Common myeloid progenitor, CD34-positive (primary cell): ENCODE measurements around the gene DYNLT5. TPM values are rescaled to one million over a fixed set of nuclear protein-coding genes. Genes with fewer than 3 reads are reported as not detected.

ENCODE experiments used
- CTCF ChIA-PET: fragments of 350-600 bp; sonication (Branson Sonifier 250); formaldehyde crosslinking; loops from one replicate; lab custom pipeline; 2021; ENCODE audit warnings: antibody characterized with exemption; lab: Charles Lee
- POLR2A ChIA-PET: fragments of 350-600 bp; sonication (Branson Sonifier 250); formaldehyde crosslinking; loops from one replicate; lab custom pipeline; 2021; ENCODE audit warnings: antibody characterized with exemption; lab: Charles Lee
- DNase-seq, 3 donors: peaks; one replicate each; pipeline versions ENCODE4 v3.0.0 to v3.0.0-alpha.2; 2013
- H3K27ac ChIP-seq, 2 experiments: 1 replicate in 1 of 2; 2 replicates in 1 of 2; pipeline ENCODE4 v1.7.0; 2013; ENCODE audit warnings: inconsistent platforms in 2 of 2, low read length in 2 of 2, mild to moderate bottlenecking in 2 of 2, low read depth in 1 of 2, moderate library complexity in 1 of 2; ENCODE audit not compliant: severe bottlenecking in 2 of 2, insufficient read depth in 1 of 2, poor library complexity in 1 of 2
- H3K27me3 ChIP-seq, 5 experiments: replicated peaks in 2 of 5; 1 replicate in 3 of 5; 2 replicates in 2 of 5; pipeline versions ENCODE4 v1.6.1 to v1.7.0; 2013; ENCODE audit warnings: low read length in 4 of 5, mild to moderate bottlenecking in 2 of 5, moderate library complexity in 2 of 5, inconsistent platforms in 1 of 5; ENCODE audit not compliant: insufficient read depth in 5 of 5, control insufficient read depth in 4 of 5
- H3K36me3 ChIP-seq, 4 experiments: 1 replicate in 2 of 4; 2 replicates in 2 of 4; pipeline versions ENCODE4 v1.6.1 to v1.7.0; 2013; ENCODE audit warnings: low read length in 3 of 4, control low read depth in 1 of 4, mild to moderate bottlenecking in 1 of 4; ENCODE audit not compliant: control insufficient read depth in 4 of 4, insufficient read depth in 4 of 4
- H3K4me1 ChIP-seq, 4 experiments: 1 replicate in 3 of 4; 2 replicates in 1 of 4; pipeline versions ENCODE4 v1.6.1 to v1.7.1; 2013; ENCODE audit warnings: low read length in 3 of 4, mild to moderate bottlenecking in 3 of 4, control low read depth in 1 of 4, inconsistent platforms in 1 of 4, moderate library complexity in 1 of 4; ENCODE audit not compliant: control insufficient read depth in 4 of 4, insufficient read depth in 4 of 4; ENCODE audit errors: control extremely low read depth in 1 of 4
- H3K4me3 ChIP-seq, 7 experiments: 1 replicate in 4 of 7; 2 replicates in 3 of 7; pipeline versions ENCODE4 v1.5.1 to v1.7.0; 2013; ENCODE audit warnings: mild to moderate bottlenecking in 7 of 7, low read length in 6 of 7, moderate library complexity in 6 of 7, inconsistent platforms in 2 of 7, low read depth in 2 of 7, control low read depth in 1 of 7; ENCODE audit not compliant: insufficient read depth in 4 of 7, control insufficient read depth in 1 of 7; ENCODE audit errors: extremely low read depth in 1 of 7
- H3K9me3 ChIP-seq, 5 experiments: 1 replicate in 4 of 5; 2 replicates in 1 of 5; pipeline versions ENCODE4 v1.6.1 to v1.7.1; 2013; ENCODE audit warnings: low read length in 4 of 5, mild to moderate bottlenecking in 2 of 5, inconsistent platforms in 1 of 5, low read depth in 1 of 5, moderate library complexity in 1 of 5; ENCODE audit not compliant: control insufficient read depth in 4 of 5, insufficient read depth in 2 of 5; ENCODE audit errors: control extremely low read depth in 1 of 5
- WGBS: methylation state at CpG from one replicate; pipeline ENCODE4 v1.1.5; 2013; ENCODE audit not compliant: insufficient coverage; 5-methylcytosine and 5-hydroxymethylcytosine counted together
- polyA plus RNA-seq: library from polyadenylated mRNA; unstranded; fragments of 120-200 nt; gene quantifications from one replicate; pipeline ENCODE4 v1.2.1, GENCODE V29; 2013

DYNLT5 gene
- 195 TPM for polyA plus RNA-seq

- H3K36me3 ChIP-seq: peaks cover 0 to 15% (median 1%) of the 10 kb centered on the region in 4 experiments
- CTCF ChIA-PET: interaction anchor here (0.8 to 8.2 kb wide), 5 partner anchors 8 to 145 kb away, joined by 3 to 51 read pairs (median 9); no protein-coding TSS in a partner anchor
- H3K9me3 ChIP-seq: no peaks in the 10 kb centered on the region
- H3K4me1 ChIP-seq: peaks cover 24 to 69% (median 43%) of the 10 kb centered on the region in 4 experiments
- WGBS: under 1% methylated on average over 34 of the region's 35 CpGs
- H3K4me3 ChIP-seq: peak within 1 kb of the TSS; percentile 52 to 92 (median 76)
- no peaks in the 10 kb centered on the region for H3K27me3 ChIP-seq
- DNase-seq: peak in 2 of 3 donors; percentile 58 to 59
- POLR2A ChIA-PET: interaction anchor here (0.6 to 1.0 kb wide), 2 partner anchors 23 to 1061 kb away, joined by 3 to 4 read pairs; no protein-coding TSS in a partner anchor
- peak within 1 kb of the TSS; percentile 77 to 90 for H3K27ac ChIP-seq
Observed at GRCh38 chr1:66752000-66752592, at the start of gene DYNLT5. Gene DYNLT5 (plus strand): TSS chr1:66752459. CDS start chr1:66754659, 2,200 bp downstream.

- no peaks in the 10 kb centered on the region for H3K4me1 ChIP-seq
- 100% methylated on average over 1 of the region's 4 CpGs for WGBS
- peaks cover 0 to under 1% (median 0%) of the 10 kb centered on the region in 4 experiments for H3K36me3 ChIP-seq
- H3K4me3 ChIP-seq: no peak overlapping the region
- DNase-seq: no peak
- CTCF ChIA-PET: no interaction called here
- H3K9me3 ChIP-seq: no peaks in the 10 kb centered on the region
- no peak overlapping the region for H3K27ac ChIP-seq
- POLR2A ChIA-PET: no interaction called here
- H3K27me3 ChIP-seq: no peaks in the 10 kb centered on the region
Observed at GRCh38 chr1:66704177-66704875, 47.9 kb upstream of the DYNLT5 start.

- H3K36me3 ChIP-seq: peaks cover 0 to 2% (median 0%) of the 10 kb centered on the region in 4 experiments
- no peaks in the 10 kb centered on the region for H3K9me3 ChIP-seq
- no peaks in the 10 kb centered on the region for H3K27me3 ChIP-seq
- WGBS: 100% methylated on average over 2 of the region's 5 CpGs
- no peak overlapping the region for H3K4me3 ChIP-seq
- no peak overlapping the region for H3K27ac ChIP-seq
- ChIA-PET CTCF (no interaction called here), POLR2A (no interaction called here)
- DNase-seq: no peak
- no peaks in the 10 kb centered on the region for H3K4me1 ChIP-seq
Observed at GRCh38 chr1:66705110-66705509, 47.1 kb upstream of the DYNLT5 start.

- CTCF ChIA-PET: interaction anchor here (0.9 to 1.5 kb wide), 10 partner anchors 11 to 281 kb away, joined by 3 to 9 read pairs (median 4); no protein-coding TSS in a partner anchor
- Histone ChIP-seq H3K4me1 (no peaks in the 10 kb centered on the region), H3K27me3 (no peaks in the 10 kb centered on the region), H3K36me3 (peaks cover 0 to 3% (median 1%) of the 10 kb centered on the region in 4 experiments), H3K4me3 (no peak overlapping the region), H3K9me3 (no peaks in the 10 kb centered on the region), H3K27ac (no peak overlapping the region)
- no CpG with 5 or more reads among the region's 2 CpGs for WGBS
- peak in 1 of 3 donors; percentile 24 for DNase-seq
- POLR2A ChIA-PET: no interaction called here
Observed at GRCh38 chr1:66711420-66711819, 40.8 kb upstream of the DYNLT5 start.

- H3K27me3 ChIP-seq: no peaks in the 10 kb centered on the region
- peaks cover 0 to 3% (median 1%) of the 10 kb centered on the region in 4 experiments for H3K36me3 ChIP-seq
- CTCF ChIA-PET: no interaction called here
- no peak overlapping the region for H3K4me3 ChIP-seq
- no peak for DNase-seq
- WGBS: 100% methylated on average over 1 of the region's 2 CpGs
- POLR2A ChIA-PET: no interaction called here
- H3K4me1 ChIP-seq: peaks cover 0 to 2% (median 0%) of the 10 kb centered on the region in 4 experiments
- H3K27ac ChIP-seq: no peak overlapping the region
- H3K9me3 ChIP-seq: no peaks in the 10 kb centered on the region
Observed at GRCh38 chr1:66712839-66713238, 39.4 kb upstream of the DYNLT5 start.

- H3K9me3 ChIP-seq: no peaks in the 10 kb centered on the region
- no peak for DNase-seq
- H3K27me3 ChIP-seq: no peaks in the 10 kb centered on the region
- POLR2A ChIA-PET: no interaction called here
- H3K4me1 ChIP-seq: peaks cover 1 to 40% (median 21%) of the 10 kb centered on the region in 4 experiments
- no peak overlapping the region for H3K27ac ChIP-seq
- no peak overlapping the region for H3K4me3 ChIP-seq
- CTCF ChIA-PET: interaction anchor here (1.1 to 4.2 kb wide), 4 partner anchors 8 to 33 kb away, joined by 3 to 40 read pairs (median 14); partner anchors contain the start of gene DYNLT5
- no peaks in the 10 kb centered on the region for H3K36me3 ChIP-seq
Observed at GRCh38 chr1:66723985-66724384, 28.3 kb upstream of the DYNLT5 start.
